CD8-positive, alpha-beta memory T cell (primary cell): Measurements from ENCODE around the gene PIGL. TPM values are rescaled to one million over a fixed set of nuclear protein-coding genes. Genes with fewer than 3 reads are reported as not detected.
A peak's percentile ranks its signal among the peaks of the same experiment; 100 is the strongest.

Experiments
- CTCF ChIA-PET: fragments of 350-600 bp; sonication (Branson Sonifier 250); formaldehyde crosslinking; loops from one replicate; lab custom pipeline; 2021; ENCODE audit warnings: antibody characterized with exemption; lab: Charles Lee
- POLR2A ChIA-PET: fragments of 350-600 bp; sonication (Branson Sonifier 250); formaldehyde crosslinking; loops from one replicate; lab custom pipeline; 2021; ENCODE audit warnings: antibody characterized with exemption; lab: Charles Lee
- DNase-seq, 5 donors: peaks; one replicate each; pipeline versions ENCODE4 v3.0.0 to v3.0.0-alpha.2; 2020 to 2022; ENCODE audit warnings: mixed read lengths in 1 of 5
- H3K27ac ChIP-seq: one replicate; pipeline ENCODE4 v1.7.0; 2013; ENCODE audit warnings: low read depth, mild to moderate bottlenecking, low read length, moderate library complexity
- H3K27me3 ChIP-seq: 2 replicates; pipeline ENCODE4 v1.7.0; 2013; ENCODE audit warnings: low read length, mild to moderate bottlenecking; ENCODE audit not compliant: insufficient read depth, poor library complexity, severe bottlenecking
- H3K36me3 ChIP-seq: 2 replicates; pipeline ENCODE4 v1.7.0; 2013; ENCODE audit warnings: mild to moderate bottlenecking, low read length, moderate library complexity; ENCODE audit not compliant: insufficient read depth
- H3K4me1 ChIP-seq: 2 replicates; pipeline ENCODE4 v1.7.0; 2013; ENCODE audit warnings: mild to moderate bottlenecking, low read length, moderate library complexity; ENCODE audit not compliant: insufficient read depth
- H3K4me3 ChIP-seq: 2 replicates; pipeline ENCODE4 v1.7.0; 2013; ENCODE audit warnings: mild to moderate bottlenecking, low read length
- H3K9me3 ChIP-seq: 2 replicates; pipeline ENCODE4 v1.7.0; 2013; ENCODE audit warnings: mild to moderate bottlenecking, low read length
- H3K27ac Mint-ChIP-seq, 8 donors: one replicate each; pipeline ENCODE4 v1.8.0; 2020 to 2021; ENCODE audit warnings: mixed read lengths in 8 of 8, mild to moderate bottlenecking in 6 of 8, inconsistent platforms in 3 of 8, moderate library complexity in 3 of 8
- H3K27me3 Mint-ChIP-seq, 2 donors: one replicate each; pipeline ENCODE4 v1.8.0; 2020 to 2021; ENCODE audit warnings: mixed read lengths in 2 of 2, mild to moderate bottlenecking in 1 of 2, moderate library complexity in 1 of 2
- H3K36me3 Mint-ChIP-seq, 3 donors: one replicate each; pipeline ENCODE4 v1.8.0; 2020 to 2021; ENCODE audit warnings: mixed read lengths in 3 of 3, inconsistent platforms in 1 of 3, mild to moderate bottlenecking in 1 of 3
- H3K4me1 Mint-ChIP-seq, 3 donors: one replicate each; pipeline ENCODE4 v1.8.0; 2020 to 2021; ENCODE audit warnings: mixed read lengths in 3 of 3, inconsistent platforms in 1 of 3, mild to moderate bottlenecking in 1 of 3
- H3K4me3 Mint-ChIP-seq, 7 donors: one replicate each; pipeline ENCODE4 v1.8.0; 2020 to 2021; ENCODE audit warnings: mixed read lengths in 7 of 7, mild to moderate bottlenecking in 6 of 7, moderate library complexity in 4 of 7, inconsistent platforms in 2 of 7
- H3K9me3 Mint-ChIP-seq, 5 donors: one replicate each; pipeline ENCODE4 v1.8.0; 2020 to 2022; ENCODE audit warnings: mixed read lengths in 5 of 5, mild to moderate bottlenecking in 3 of 5, moderate library complexity in 2 of 5, inconsistent platforms in 1 of 5
- polyA plus RNA-seq: library from polyadenylated mRNA; unstranded; fragments of 300-500 nt; fragmentation: Illumina TruSeq; gene quantifications from one replicate; pipeline ENCODE4 v1.2.3, GENCODE V29; 2021
- total RNA-seq, 2 experiments: library from RNA; stranded (reverse); gene quantifications; one replicate each; pipeline ENCODE4 v1.2.3, GENCODE V29; 2021

PIGL gene
- total and polyA plus RNA-seq, 3 experiments from 2014 or later: 12.9 to 27.1 (median 26.3) TPM

GRCh38 chr17:16338391-16338790 lies 121.4 kb downstream of the PIGL start:
- no peaks in the 10 kb centered on the region for H3K4me1 Mint-ChIP-seq
- peaks cover 0 to 11% (median 3%) of the 10 kb centered on the region in 3 donors for H3K36me3 Mint-ChIP-seq
- Histone ChIP-seq H3K9me3 (no peaks in the 10 kb centered on the region), H3K27ac (no peak overlapping the region), H3K36me3 (no peaks in the 10 kb centered on the region), H3K4me1 (no peaks in the 10 kb centered on the region), H3K4me3 (no peak overlapping the region), H3K27me3 (no peaks in the 10 kb centered on the region)
- ChIA-PET POLR2A (interaction anchor here (0.6 kb wide), 1 partner anchor 11 kb away, joined by 3 read pairs; no protein-coding TSS in a partner anchor), CTCF (no interaction called here)
- no peak for DNase-seq
- no peaks in the 10 kb centered on the region for H3K9me3 Mint-ChIP-seq
- no peak overlapping the region for H3K27ac Mint-ChIP-seq
- no peak overlapping the region for H3K4me3 Mint-ChIP-seq
- H3K27me3 Mint-ChIP-seq: no peaks in the 10 kb centered on the region

DNA sequence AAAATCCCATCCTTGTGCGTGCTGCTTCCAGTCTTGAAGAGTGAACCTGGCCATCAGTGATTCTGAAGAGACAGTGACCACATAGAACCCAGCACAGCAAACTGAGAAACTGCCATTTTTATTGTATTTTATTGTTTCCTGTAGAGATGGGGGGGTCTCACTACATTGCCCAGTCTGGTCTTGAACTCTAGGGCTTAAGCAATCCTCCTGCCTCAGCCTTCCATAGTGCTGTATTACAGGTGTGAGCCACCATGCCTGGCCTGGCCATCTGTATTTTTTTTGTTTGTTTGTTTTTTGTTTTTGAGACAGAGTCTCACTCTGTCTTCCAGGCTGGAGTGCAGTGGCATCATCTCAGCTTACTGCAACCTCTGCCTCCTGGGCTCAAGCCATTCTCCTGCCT lies 122.4 kb downstream of the PIGL start:
- Histone ChIP-seq H3K27me3 (no peaks in the 10 kb centered on the region), H3K4me1 (no peaks in the 10 kb centered on the region), H3K4me3 (no peak overlapping the region), H3K36me3 (no peaks in the 10 kb centered on the region), H3K27ac (no peak overlapping the region), H3K9me3 (no peaks in the 10 kb centered on the region)
- no peak for DNase-seq
- Mint-ChIP-seq H3K9me3 (no peaks in the 10 kb centered on the region), H3K36me3 (peaks cover 0 to 21% (median 4%) of the 10 kb centered on the region in 3 donors), H3K27me3 (no peaks in the 10 kb centered on the region), H3K4me1 (no peaks in the 10 kb centered on the region), H3K27ac (peak overlapping the region in 1 of 8 donors; percentile 84), H3K4me3 (no peak overlapping the region)
- CTCF ChIA-PET: interaction anchor here (2.7 kb wide), 1 partner anchor 24 kb away, joined by 10 read pairs; no protein-coding TSS in a partner anchor
- POLR2A ChIA-PET: no interaction called here

DNA sequence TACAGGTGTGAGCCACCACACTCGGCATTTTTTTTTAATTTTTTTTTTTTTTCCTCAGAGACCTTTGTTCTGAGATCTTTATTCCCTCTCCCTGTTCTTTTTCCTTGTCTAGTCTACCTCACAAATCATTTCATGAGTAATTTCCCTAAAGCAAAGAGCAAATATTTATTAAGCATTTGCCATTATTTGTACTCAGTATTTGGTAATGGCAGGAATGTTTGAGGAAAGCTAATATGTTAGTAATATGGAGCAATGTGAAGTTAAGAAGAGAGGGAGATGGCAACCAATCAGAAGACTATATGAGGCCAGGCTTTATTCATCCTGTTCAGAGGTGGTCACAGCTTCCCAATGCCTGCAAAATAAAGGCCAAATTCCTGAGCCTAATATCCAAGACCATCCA lies 122.9 kb downstream of the PIGL start:
- H3K9me3 ChIP-seq: no peaks in the 10 kb centered on the region
- H3K27me3 ChIP-seq: no peaks in the 10 kb centered on the region
- Mint-ChIP-seq H3K27me3 (no peaks in the 10 kb centered on the region), H3K36me3 (peaks cover 0 to 22% (median 4%) of the 10 kb centered on the region in 3 donors), H3K4me1 (no peaks in the 10 kb centered on the region), H3K27ac (peak overlapping the region in 1 of 8 donors; percentile 74), H3K4me3 (no peak overlapping the region), H3K9me3 (no peaks in the 10 kb centered on the region)
- H3K4me1 ChIP-seq: no peaks in the 10 kb centered on the region
- no peak overlapping the region for H3K27ac ChIP-seq
- ChIA-PET CTCF (interaction anchor here (2.7 kb wide), 1 partner anchor 24 kb away, joined by 10 read pairs; no protein-coding TSS in a partner anchor), POLR2A (interaction anchor here (0.6 kb wide), 1 partner anchor 1567 kb away, joined by 4 read pairs; no protein-coding TSS in a partner anchor)
- no peak overlapping the region for H3K4me3 ChIP-seq
- no peak for DNase-seq
- no peaks in the 10 kb centered on the region for H3K36me3 ChIP-seq

GRCh38 chr17:16342979-16343378 lies 126.0 kb downstream of the PIGL start:
- POLR2A ChIA-PET: no interaction called here
- Histone ChIP-seq H3K9me3 (no peaks in the 10 kb centered on the region), H3K27me3 (no peaks in the 10 kb centered on the region), H3K27ac (no peak overlapping the region), H3K36me3 (no peaks in the 10 kb centered on the region), H3K4me3 (no peak overlapping the region), H3K4me1 (no peaks in the 10 kb centered on the region)
- H3K27ac Mint-ChIP-seq: peak overlapping the region in 2 of 8 donors; percentile 62 to 81
- CTCF ChIA-PET: interaction anchor here (1.5 to 2.7 kb wide), 2 partner anchors 10 to 21 kb away, joined by 4 to 15 read pairs; partner anchors contain the start of gene CENPV
- no peaks in the 10 kb centered on the region for H3K9me3 Mint-ChIP-seq
- DNase-seq: no peak
- no peak overlapping the region for H3K4me3 Mint-ChIP-seq
- no peaks in the 10 kb centered on the region for H3K4me1 Mint-ChIP-seq
- H3K27me3 Mint-ChIP-seq: no peaks in the 10 kb centered on the region
- peaks cover 0 to 29% (median 4%) of the 10 kb centered on the region in 3 donors for H3K36me3 Mint-ChIP-seq

DNA sequence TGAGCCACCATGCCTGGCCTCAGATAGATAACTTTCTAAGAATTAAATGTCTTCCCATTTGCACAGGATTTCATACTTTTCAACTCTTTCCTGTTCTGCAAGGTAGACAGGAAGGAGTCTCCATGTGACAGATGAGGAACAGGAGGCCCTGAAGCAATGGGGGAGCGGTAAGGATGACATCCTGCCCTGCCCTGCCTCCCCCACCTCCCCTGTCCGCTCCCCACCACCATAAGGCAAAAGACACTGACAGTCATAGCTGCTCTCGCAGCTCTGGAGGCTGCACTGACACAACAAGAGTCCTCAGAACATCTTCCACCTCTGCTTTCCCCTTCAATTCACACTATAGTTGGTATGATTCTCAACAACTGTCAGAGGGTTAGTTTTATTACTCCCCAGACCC lies 126.6 kb downstream of the PIGL start:
- Histone ChIP-seq H3K27me3 (no peaks in the 10 kb centered on the region), H3K9me3 (no peaks in the 10 kb centered on the region), H3K36me3 (no peaks in the 10 kb centered on the region), H3K4me1 (no peaks in the 10 kb centered on the region), H3K4me3 (no peak overlapping the region), H3K27ac (no peak overlapping the region)
- H3K27ac Mint-ChIP-seq: peak overlapping the region in 2 of 8 donors; percentile 46 to 54
- H3K27me3 Mint-ChIP-seq: no peaks in the 10 kb centered on the region
- POLR2A ChIA-PET: no interaction called here
- no peaks in the 10 kb centered on the region for H3K4me1 Mint-ChIP-seq
- peaks cover 0 to 29% (median 2%) of the 10 kb centered on the region in 3 donors for H3K36me3 Mint-ChIP-seq
- H3K9me3 Mint-ChIP-seq: no peaks in the 10 kb centered on the region
- no peak overlapping the region for H3K4me3 Mint-ChIP-seq
- DNase-seq: no peak
- CTCF ChIA-PET: interaction anchor here (1.5 to 2.7 kb wide), 2 partner anchors 10 to 20 kb away, joined by 4 to 15 read pairs; partner anchors contain the start of gene CENPV

GRCh38 chr17:16345565-16345964 lies 128.6 kb downstream of the PIGL start:
- no peaks in the 10 kb centered on the region for H3K27me3 ChIP-seq
- H3K4me3 Mint-ChIP-seq: no peak overlapping the region
- CTCF ChIA-PET: interaction anchor here (1.0 to 2.7 kb wide), 2 partner anchors 8 to 18 kb away, joined by 3 to 15 read pairs; partner anchors contain the start of gene CENPV
- no peak overlapping the region for H3K4me3 ChIP-seq
- H3K27ac Mint-ChIP-seq: no peak overlapping the region
- H3K9me3 Mint-ChIP-seq: no peaks in the 10 kb centered on the region
- H3K4me1 ChIP-seq: no peaks in the 10 kb centered on the region
- H3K27me3 Mint-ChIP-seq: no peaks in the 10 kb centered on the region
- DNase-seq: no peak
- POLR2A ChIA-PET: no interaction called here
- H3K36me3 ChIP-seq: no peaks in the 10 kb centered on the region
- no peak overlapping the region for H3K27ac ChIP-seq
- no peaks in the 10 kb centered on the region for H3K4me1 Mint-ChIP-seq
- H3K36me3 Mint-ChIP-seq: peaks cover 0 to 40% (median 2%) of the 10 kb centered on the region in 3 donors
- H3K9me3 ChIP-seq: no peaks in the 10 kb centered on the region

DNA sequence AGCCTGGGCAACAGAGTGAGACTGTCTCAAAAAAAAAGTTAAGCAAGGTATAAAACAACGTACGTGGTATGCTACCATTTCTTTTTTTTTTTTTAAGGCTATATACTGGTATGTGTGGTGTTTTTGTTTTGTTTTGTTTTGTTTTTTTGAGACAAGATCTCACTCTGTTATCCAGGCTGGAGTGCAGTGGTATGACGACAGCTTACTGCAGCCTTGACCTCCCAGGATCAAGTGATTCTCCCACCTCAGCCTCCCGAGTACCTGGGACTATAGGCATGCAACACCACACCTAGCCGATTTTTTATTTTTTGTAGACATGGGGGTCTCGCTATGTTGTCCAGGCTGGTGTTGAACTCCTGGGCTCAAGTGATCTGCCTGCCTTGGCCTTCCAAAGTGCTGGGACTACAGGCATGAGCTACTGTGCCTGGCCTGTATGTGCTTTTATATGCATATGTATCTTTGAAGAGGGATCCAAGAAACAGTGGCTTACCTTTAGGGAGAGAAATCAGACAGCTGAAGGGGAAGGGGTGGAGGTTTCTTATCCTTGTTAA lies 129.8 kb downstream of the PIGL start:
- CTCF ChIA-PET: interaction anchor here (10.7 kb wide), 1 partner anchor 18 kb away, joined by 68 read pairs; no protein-coding TSS in a partner anchor
- POLR2A ChIA-PET: no interaction called here
- no peaks in the 10 kb centered on the region for H3K36me3 ChIP-seq
- no peaks in the 10 kb centered on the region for H3K27me3 Mint-ChIP-seq
- H3K27ac Mint-ChIP-seq: peak overlapping the region in 1 of 8 donors; percentile 91
- no peak for DNase-seq
- no peak overlapping the region for H3K27ac ChIP-seq
- peaks cover 2% of the 10 kb centered on the region for H3K4me1 ChIP-seq
- no peaks in the 10 kb centered on the region for H3K27me3 ChIP-seq
- H3K4me3 ChIP-seq: no peak overlapping the region
- no peaks in the 10 kb centered on the region for H3K9me3 ChIP-seq
- no peak overlapping the region for H3K4me3 Mint-ChIP-seq
- no peaks in the 10 kb centered on the region for H3K9me3 Mint-ChIP-seq
- peaks cover 0 to 40% (median 2%) of the 10 kb centered on the region in 3 donors for H3K36me3 Mint-ChIP-seq
- peaks cover 6 to 7% (median 6%) of the 10 kb centered on the region in 3 donors for H3K4me1 Mint-ChIP-seq

DNA sequence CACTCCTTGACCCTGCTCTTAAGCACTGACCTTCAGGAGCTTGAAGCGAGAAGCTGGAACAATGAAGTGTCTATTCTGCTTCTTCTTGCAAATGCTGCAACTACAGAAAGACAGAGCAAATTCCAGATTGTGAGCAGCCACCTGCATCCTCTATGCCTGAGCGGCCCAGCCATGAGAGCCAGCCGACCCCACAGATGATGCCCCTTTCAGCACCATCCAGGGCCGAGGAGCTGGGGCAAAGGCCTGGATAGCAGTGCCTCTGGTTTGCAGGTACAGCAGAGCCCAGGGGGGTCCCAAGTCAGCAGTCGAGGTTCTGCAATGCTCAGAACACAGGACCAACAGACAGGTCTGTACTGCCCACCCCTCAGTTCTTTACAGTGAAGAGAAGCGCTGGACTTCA lies 131.6 kb downstream of the PIGL start:
- peaks cover 9% of the 10 kb centered on the region for H3K4me1 ChIP-seq
- ChIA-PET CTCF (interaction anchor here (10.7 kb wide), 1 partner anchor 16 kb away, joined by 68 read pairs; no protein-coding TSS in a partner anchor), POLR2A (no interaction called here)
- H3K4me3 ChIP-seq: no peak overlapping the region
- Mint-ChIP-seq H3K36me3 (peaks cover 0 to 28% (median 2%) of the 10 kb centered on the region in 3 donors), H3K9me3 (no peaks in the 10 kb centered on the region), H3K27ac (peak overlapping the region in 1 of 8 donors; percentile 47), H3K4me1 (peaks cover 14 to 16% (median 16%) of the 10 kb centered on the region in 3 donors), H3K4me3 (peak overlapping the region in 1 of 7 donors; percentile 40), H3K27me3 (peaks cover 0 to 2% of the 10 kb centered on the region in 2 donors)
- H3K27ac ChIP-seq: no peak overlapping the region
- H3K27me3 ChIP-seq: no peaks in the 10 kb centered on the region
- H3K9me3 ChIP-seq: no peaks in the 10 kb centered on the region
- no peak for DNase-seq
- no peaks in the 10 kb centered on the region for H3K36me3 ChIP-seq
